Measurements from ENCODE around the gene KISS1R. TPM values are rescaled to one million over a fixed set of nuclear protein-coding genes. Genes with fewer than 3 reads are reported as not detected.

The KISS1R gene
- total and polyA plus RNA-seq, 2 experiments from 2014 or later, result 1.3 to 2.1 TPM

GRCh38 chr19:933553-933882 is 16.4 kb downstream of the KISS1R start:
- no peak overlapping the region for H2AFZ ChIP-seq
- no peaks in the 10 kb centered on the region for H3K9me3 ChIP-seq (ENCODE audit: low read depth)
- no peak overlapping the region for H3K4me3 ChIP-seq
- H3K4me2 ChIP-seq, result peak overlapping the region; percentile 74
- H3K36me3 ChIP-seq (replicated peaks; ENCODE audit: insufficient read depth, low read depth), result no peaks in the 10 kb centered on the region
- no peak for DNase-seq (ENCODE audit: low spot score)
- WGBS (ENCODE audit: low lambda C conversion rate, missing lambda C conversion rate), result 64% methylated on average over 9 of the region's 14 CpGs
- no peaks in the 10 kb centered on the region for H3K9me2 ChIP-seq (replicated peaks; ENCODE audit: insufficient read depth)
- peaks cover 98% of the 10 kb centered on the region for H3K79me2 ChIP-seq
- peak overlapping the region; percentile 77 for H3K27ac ChIP-seq
- no peak for TF ChIP-seq EZH2phosphoT487 (IDR thresholded peaks at IDR 0.05; ENCODE audit: low read depth, severe bottlenecking, unreplicated experiment)
- TF ChIP-seq CTCF (IDR thresholded peaks at IDR 0.05; ENCODE audit: poor library complexity), result no peak
- no peak for TF ChIP-seq EZH2 (IDR thresholded peaks at IDR 0.05; ENCODE audit: borderline replicate concordance)
- no peaks in the 10 kb centered on the region for H3K27me3 ChIP-seq
- H3K4me1 ChIP-seq (ENCODE audit: insufficient read depth), result peaks cover 46% of the 10 kb centered on the region
- peaks cover 90% of the 10 kb centered on the region for H4K20me1 ChIP-seq (ENCODE audit: insufficient read depth, poor library complexity, severe bottlenecking)

- peaks cover 88% of the 10 kb centered on the region for H4K20me1 ChIP-seq (ENCODE audit: insufficient read depth, poor library complexity, severe bottlenecking)
- DNase-seq (ENCODE audit: low spot score), result no peak
- WGBS (ENCODE audit: low lambda C conversion rate, missing lambda C conversion rate), result 94% methylated on average over 26 of the region's 29 CpGs
- TF ChIP-seq EZH2phosphoT487 (IDR thresholded peaks at IDR 0.05; ENCODE audit: low read depth, severe bottlenecking, unreplicated experiment), result no peak
- no peak for TF ChIP-seq CTCF (IDR thresholded peaks at IDR 0.05; ENCODE audit: poor library complexity)
- no peak for TF ChIP-seq EZH2 (IDR thresholded peaks at IDR 0.05; ENCODE audit: borderline replicate concordance)
- peaks cover 99% of the 10 kb centered on the region for H3K79me2 ChIP-seq
- peak overlapping the region; percentile 74 for H3K4me2 ChIP-seq
- H3K36me3 ChIP-seq (replicated peaks; ENCODE audit: insufficient read depth, low read depth), result no peaks in the 10 kb centered on the region
- H3K27ac ChIP-seq, result peak overlapping the region; percentile 77
- H3K4me1 ChIP-seq (ENCODE audit: insufficient read depth), result peaks cover 50% of the 10 kb centered on the region
- no peaks in the 10 kb centered on the region for H3K27me3 ChIP-seq
- H3K4me3 ChIP-seq, result no peak overlapping the region
- no peaks in the 10 kb centered on the region for H3K9me3 ChIP-seq (ENCODE audit: low read depth)
- H2AFZ ChIP-seq, result no peak overlapping the region
- no peaks in the 10 kb centered on the region for H3K9me2 ChIP-seq (replicated peaks; ENCODE audit: insufficient read depth)
Measured at GRCh38 chr19:934197-934840, 17.2 kb downstream of the KISS1R start.

- H3K27ac ChIP-seq, result peak overlapping the region; percentile 77
- H3K27me3 ChIP-seq, result no peaks in the 10 kb centered on the region
- H3K36me3 ChIP-seq (replicated peaks; ENCODE audit: insufficient read depth, low read depth), result no peaks in the 10 kb centered on the region
- no peaks in the 10 kb centered on the region for H3K9me3 ChIP-seq (ENCODE audit: low read depth)
- H3K4me2 ChIP-seq, result peak overlapping the region; percentile 74
- no peak overlapping the region for H2AFZ ChIP-seq
- H3K4me1 ChIP-seq (ENCODE audit: insufficient read depth), result peaks cover 55% of the 10 kb centered on the region
- peaks cover 89% of the 10 kb centered on the region for H4K20me1 ChIP-seq (ENCODE audit: insufficient read depth, poor library complexity, severe bottlenecking)
- H3K9me2 ChIP-seq (replicated peaks; ENCODE audit: insufficient read depth), result no peaks in the 10 kb centered on the region
- WGBS (ENCODE audit: low lambda C conversion rate, missing lambda C conversion rate), result 69% methylated on average over 21 of the region's 31 CpGs
- no peak overlapping the region for H3K4me3 ChIP-seq
- no peak for TF ChIP-seq CTCF (IDR thresholded peaks at IDR 0.05; ENCODE audit: poor library complexity)
- TF ChIP-seq EZH2phosphoT487 (IDR thresholded peaks at IDR 0.05; ENCODE audit: low read depth, severe bottlenecking, unreplicated experiment), result no peak
- no peak for TF ChIP-seq EZH2 (IDR thresholded peaks at IDR 0.05; ENCODE audit: borderline replicate concordance)
- peaks cover 99% of the 10 kb centered on the region for H3K79me2 ChIP-seq
- peak; percentile 80 for DNase-seq (ENCODE audit: low spot score)
Measured at GRCh38 chr19:934865-935479, 17.8 kb downstream of the KISS1R start.

Measured in hepatocyte (in vitro differentiated cells).